RWPE2 (cell line): ENCODE data around the gene PRDM16.

Experiments used
- ATAC-seq: fragments of 200-7000 bp; cut with Tn5 transposase; 3 replicates; pipeline ENCODE4 v1.9.1; 2021; ENCODE audit warnings: low read depth
- DNase-seq: peaks from one replicate; pipeline ENCODE4 v3.0.0-alpha.2; 2020; ENCODE audit warnings: low spot score
- H3K27ac ChIP-seq: fragments of 450-650 bp; 2 replicates; pipeline ENCODE4 v1.5.1; 2017; ENCODE audit warnings: mild to moderate bottlenecking; ENCODE audit not compliant: poor library complexity, severe bottlenecking
- H3K27me3 ChIP-seq: fragments of 250-450 bp; sonication (Bioruptor Pico); 2 replicates; pipeline ENCODE4 v1.5.1; 2021; ENCODE audit warnings: mild to moderate bottlenecking, moderate library complexity; ENCODE audit not compliant: insufficient read depth, poor library complexity, severe bottlenecking
- H3K36me3 ChIP-seq: fragments of 250-450 bp; sonication (Bioruptor Pico); 2 replicates; pipeline ENCODE4 v1.5.1; 2020; ENCODE audit warnings: low read depth, mild to moderate bottlenecking, moderate library complexity
- H3K4me1 ChIP-seq: fragments of 250-450 bp; sonication (Bioruptor Pico); 2 replicates; pipeline ENCODE4 v1.5.1; 2021; ENCODE audit warnings: mild to moderate bottlenecking, moderate library complexity; ENCODE audit not compliant: insufficient read depth, poor library complexity, severe bottlenecking
- H3K4me3 ChIP-seq: fragments of 250-450 bp; sonication (Bioruptor Pico); 2 replicates; pipeline ENCODE4 v1.5.1; 2021; ENCODE audit warnings: mild to moderate bottlenecking, moderate library complexity; ENCODE audit not compliant: severe bottlenecking
- H3K9me3 ChIP-seq: fragments of 250-450 bp; sonication (Bioruptor Pico); 2 replicates; pipeline ENCODE4 v1.5.1; 2021; ENCODE audit warnings: mild to moderate bottlenecking, moderate library complexity; ENCODE audit not compliant: severe bottlenecking
- TF ChIP-seq, protein P1 (sequence below): fragments of 450-650 bp; IDR thresholded peaks from one replicate; pipeline ENCODE4 v1.5.1; 2017; ENCODE audit warnings: mild to moderate bottlenecking, moderate library complexity; ENCODE audit not compliant: poor library complexity, severe bottlenecking

Gene PRDM16

DNA sequence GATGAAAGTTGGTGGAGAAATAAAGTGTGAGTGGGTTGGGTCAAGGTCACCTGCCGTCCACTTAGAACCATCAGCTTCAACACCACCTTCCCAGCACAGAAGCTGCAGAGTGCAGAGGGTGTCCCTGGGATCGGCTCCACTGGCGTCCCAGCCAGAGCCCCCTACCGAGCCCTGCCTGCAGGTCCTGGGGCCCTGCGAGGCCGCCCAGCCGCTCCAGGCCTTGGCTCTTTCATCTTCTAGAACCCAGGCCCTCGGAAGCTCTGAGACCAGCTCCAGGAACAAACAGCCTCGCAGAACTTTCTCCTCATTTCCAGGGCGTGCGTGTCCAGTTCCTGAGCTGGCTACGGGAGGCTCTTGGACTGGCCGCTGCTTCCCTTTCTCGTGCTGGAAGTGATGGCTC, 166.0 kb downstream of the PRDM16 start:
- Histone ChIP-seq H3K4me1 (no peaks in the 10 kb centered on the region), H3K4me3 (no peak overlapping the region), H3K27ac (no peak overlapping the region), H3K36me3 (no peaks in the 10 kb centered on the region), H3K27me3 (peaks cover 7% of the 10 kb centered on the region), H3K9me3 (no peaks in the 10 kb centered on the region)
- ATAC-seq (no peak), DNase-seq (no peak)
- TF ChIP-seq, protein P1, sequence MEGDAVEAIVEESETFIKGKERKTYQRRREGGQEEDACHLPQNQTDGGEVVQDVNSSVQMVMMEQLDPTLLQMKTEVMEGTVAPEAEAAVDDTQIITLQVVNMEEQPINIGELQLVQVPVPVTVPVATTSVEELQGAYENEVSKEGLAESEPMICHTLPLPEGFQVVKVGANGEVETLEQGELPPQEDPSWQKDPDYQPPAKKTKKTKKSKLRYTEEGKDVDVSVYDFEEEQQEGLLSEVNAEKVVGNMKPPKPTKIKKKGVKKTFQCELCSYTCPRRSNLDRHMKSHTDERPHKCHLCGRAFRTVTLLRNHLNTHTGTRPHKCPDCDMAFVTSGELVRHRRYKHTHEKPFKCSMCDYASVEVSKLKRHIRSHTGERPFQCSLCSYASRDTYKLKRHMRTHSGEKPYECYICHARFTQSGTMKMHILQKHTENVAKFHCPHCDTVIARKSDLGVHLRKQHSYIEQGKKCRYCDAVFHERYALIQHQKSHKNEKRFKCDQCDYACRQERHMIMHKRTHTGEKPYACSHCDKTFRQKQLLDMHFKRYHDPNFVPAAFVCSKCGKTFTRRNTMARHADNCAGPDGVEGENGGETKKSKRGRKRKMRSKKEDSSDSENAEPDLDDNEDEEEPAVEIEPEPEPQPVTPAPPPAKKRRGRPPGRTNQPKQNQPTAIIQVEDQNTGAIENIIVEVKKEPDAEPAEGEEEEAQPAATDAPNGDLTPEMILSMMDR = no peak

DNA sequence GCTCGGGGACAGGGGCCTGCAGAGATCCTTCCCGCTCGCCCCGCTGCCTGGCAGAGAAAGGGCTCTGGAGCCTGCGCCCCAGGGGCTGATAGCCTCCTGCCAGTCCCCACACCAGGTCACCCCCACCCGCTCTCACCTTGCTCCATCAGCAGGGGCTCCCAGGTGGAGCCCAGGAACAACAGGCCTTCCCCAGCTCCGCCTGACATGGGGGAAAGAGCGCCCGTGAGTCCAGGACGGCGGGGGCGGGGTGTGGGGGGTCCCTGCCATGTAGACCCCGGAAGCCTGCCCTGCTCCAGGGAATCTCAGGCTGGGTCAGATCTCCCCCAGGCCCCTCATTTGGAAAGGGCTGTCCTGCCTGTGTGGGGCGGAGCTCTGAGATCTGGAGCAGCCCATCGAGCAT, 166.5 kb downstream of the PRDM16 start:
- TF ChIP-seq, protein P1 = no peak

DNA sequence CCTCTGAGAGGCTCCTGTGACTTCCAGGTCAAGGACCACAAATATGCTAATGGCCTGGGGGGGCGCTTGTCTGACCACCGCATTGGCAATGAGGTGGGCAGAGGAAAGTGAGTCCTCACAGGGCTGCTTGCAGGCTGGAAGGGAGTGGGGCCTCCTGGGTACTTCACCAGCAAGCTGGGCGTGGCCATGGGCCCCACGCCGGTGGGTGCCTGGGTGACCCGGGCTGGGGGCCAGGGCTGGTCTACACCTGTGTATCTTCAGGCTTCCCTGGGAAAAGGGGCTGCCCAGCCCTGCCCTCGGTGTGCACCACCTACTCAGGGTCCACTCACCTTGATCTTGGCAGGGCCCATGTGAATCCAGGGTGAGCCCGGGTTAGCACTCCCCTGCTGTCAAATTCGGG, 167.4 kb downstream of the PRDM16 start:
- H3K4me1 ChIP-seq = no peaks in the 10 kb centered on the region
- no peak for ATAC-seq

More for the DNA sequence above, 166.5 kb downstream of the PRDM16 start:
- no peaks in the 10 kb centered on the region for H3K36me3 ChIP-seq
- H3K4me1 ChIP-seq = no peaks in the 10 kb centered on the region
- H3K9me3 ChIP-seq = no peaks in the 10 kb centered on the region
- no peak overlapping the region for H3K4me3 ChIP-seq
- H3K27me3 ChIP-seq = peaks cover 7% of the 10 kb centered on the region
- DNase-seq (no peak), ATAC-seq (no peak)
- H3K27ac ChIP-seq = no peak overlapping the region

DNA sequence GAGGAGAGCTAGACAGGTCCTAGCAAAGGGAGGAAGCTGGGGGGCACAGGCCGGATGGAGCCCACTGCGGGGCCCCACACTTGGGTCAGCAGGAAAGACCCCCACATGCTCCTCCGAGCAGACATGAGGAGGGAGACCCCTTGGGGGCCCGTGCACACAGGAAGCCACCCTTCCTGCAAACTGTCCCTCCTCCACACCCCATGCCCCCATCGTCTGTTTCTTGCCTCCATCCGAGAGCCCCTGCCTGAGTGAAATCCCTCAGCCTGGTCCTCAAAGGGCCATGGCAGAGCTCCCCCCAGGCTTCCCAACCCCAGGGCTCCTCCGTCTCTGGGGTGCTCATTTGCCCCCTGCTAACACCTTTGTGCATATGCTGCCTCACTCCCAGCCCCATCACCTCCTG, 168.0 kb downstream of the PRDM16 start:
- TF ChIP-seq, protein P1 = no peak
- DNase-seq (no peak), ATAC-seq (no peak)
- Histone ChIP-seq H3K27ac (no peak overlapping the region), H3K4me1 (no peaks in the 10 kb centered on the region), H3K36me3 (no peaks in the 10 kb centered on the region), H3K4me3 (no peak overlapping the region), H3K27me3 (peaks cover 10% of the 10 kb centered on the region), H3K9me3 (no peaks in the 10 kb centered on the region)

More for the DNA sequence above, 167.4 kb downstream of the PRDM16 start:
- Histone ChIP-seq H3K9me3 (no peaks in the 10 kb centered on the region), H3K27me3 (peaks cover 10% of the 10 kb centered on the region), H3K27ac (no peak overlapping the region), H3K4me3 (no peak overlapping the region), H3K36me3 (no peaks in the 10 kb centered on the region)
- DNase-seq = no peak
- TF ChIP-seq, protein P1 = no peak

DNA sequence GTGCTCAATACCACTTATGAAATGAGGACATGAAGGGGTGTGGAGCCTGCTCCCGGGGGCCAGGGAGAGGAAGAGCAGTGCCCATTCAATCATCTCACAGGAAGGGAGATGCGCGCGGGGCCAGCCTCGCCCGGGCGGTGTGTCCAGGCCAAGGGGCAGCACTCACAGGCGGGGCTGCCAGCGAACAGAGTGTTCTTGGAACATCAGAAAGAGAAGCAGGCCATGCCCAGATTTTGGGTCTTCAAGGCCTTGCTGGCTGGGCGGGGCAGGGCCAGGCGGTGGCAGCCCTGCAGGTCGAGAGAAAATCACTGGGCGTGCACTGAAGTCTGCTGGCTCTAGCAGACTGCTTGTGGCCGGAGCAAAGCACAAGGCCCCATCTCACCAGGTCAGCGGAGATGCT, 168.6 kb downstream of the PRDM16 start:
- Histone ChIP-seq H3K4me1 (no peaks in the 10 kb centered on the region), H3K9me3 (no peaks in the 10 kb centered on the region), H3K27ac (no peak overlapping the region), H3K36me3 (no peaks in the 10 kb centered on the region), H3K27me3 (peaks cover 10% of the 10 kb centered on the region), H3K4me3 (no peak overlapping the region)
- ATAC-seq = no peak
- TF ChIP-seq, protein P1 = no peak
- no peak for DNase-seq
